H1 (cell line): ENCODE measurements around the gene PAK2. TPM values are rescaled to one million over a fixed set of nuclear protein-coding genes. Genes with fewer than 3 reads are reported as not detected.

ENCODE experiments used
- CTCF ChIA-PET: fragments of 300-600 bp; sonication (Branson Sonifier 250); formaldehyde crosslinking; loops from one replicate; lab custom pipeline; 2021; ENCODE audit not compliant: partially characterized antibody; lab: Charles Lee
- POLR2A ChIA-PET: fragments of 300-600 bp; sonication (Branson Sonifier 250); formaldehyde crosslinking; loops from one replicate; lab custom pipeline; 2021; ENCODE audit warnings: inconsistent platforms; ENCODE audit not compliant: partially characterized antibody; lab: Charles Lee
- DNase-seq, 2 experiments: peaks; one replicate each; pipeline versions ENCODE4 v3.0.0 to v3.0.0-alpha.2; 2010 to 2022; ENCODE audit warnings: low spot score in 2 of 2, low read depth in 1 of 2, mixed read lengths in 1 of 2
- FAIRE-seq: peaks from 2 replicates; lab custom pipeline; 2011; peaks lifted over from hg19 to GRCh38; lab: Jason Lieb, UNC
- H2AFZ ChIP-seq: 2 replicates; pipeline ENCODE4 v1.8.1; 2012; ENCODE audit warnings: low read length, inconsistent platforms
- H2AK5ac ChIP-seq: 2 replicates; pipeline ENCODE4 v1.6.1; 2013; ENCODE audit warnings: low read depth, low read length
- H2BK120ac ChIP-seq: replicated peaks from 2 replicates; pipeline ENCODE3; 2013; ENCODE audit warnings: low read depth, low read length, inconsistent platforms
- H2BK12ac ChIP-seq: 2 replicates; pipeline ENCODE4 v1.6.1; 2013; ENCODE audit warnings: low read depth, low read length
- H2BK15ac ChIP-seq: 2 replicates; pipeline ENCODE4 v1.6.1; 2013; ENCODE audit warnings: low read length
- H2BK20ac ChIP-seq: 2 replicates; pipeline ENCODE4 v1.6.1; 2013; ENCODE audit warnings: low read length
- H2BK5ac ChIP-seq: 2 replicates; pipeline ENCODE4 v1.6.1; 2013; ENCODE audit warnings: low read depth, low read length
- H3K14ac ChIP-seq: 2 replicates; pipeline ENCODE4 v1.6.1; 2013; ENCODE audit warnings: inconsistent platforms; ENCODE audit not compliant: insufficient read length
- H3K18ac ChIP-seq: 2 replicates; pipeline ENCODE4 v1.6.1; 2013; ENCODE audit warnings: low read length; ENCODE audit errors: extremely low read depth
- H3K23ac ChIP-seq: 2 replicates; pipeline ENCODE4 v1.6.1; 2013; ENCODE audit warnings: inconsistent platforms; ENCODE audit not compliant: insufficient read length
- H3K23me2 ChIP-seq: 2 replicates; pipeline ENCODE4 v1.6.1; 2013; ENCODE audit warnings: low read depth, low read length
- H3K27ac ChIP-seq: 2 replicates; pipeline ENCODE4 v1.6.1; 2011; ENCODE audit warnings: low read depth, low read length, inconsistent platforms
- H3K27me3 ChIP-seq, 4 experiments: replicated peaks in 1 of 4; 1 replicate in 1 of 4; 2 replicates in 3 of 4; pipeline versions ENCODE4 v1.6.1 to v1.8.1; 2011 to 2013; ENCODE audit warnings: low read length in 3 of 4, mild to moderate bottlenecking in 3 of 4, inconsistent platforms in 2 of 4, mixed read lengths in 2 of 4, moderate library complexity in 1 of 4; ENCODE audit not compliant: control insufficient read depth in 3 of 4, insufficient read depth in 3 of 4; ENCODE audit errors: extremely low read depth in 1 of 4
- H3K36me3 ChIP-seq, 4 experiments: 2 replicates each; pipeline versions ENCODE4 v1.6.1 to v1.8.1; 2011 to 2013; ENCODE audit warnings: mild to moderate bottlenecking in 4 of 4, low read length in 3 of 4, moderate library complexity in 2 of 4, control low read depth in 1 of 4, inconsistent platforms in 1 of 4; ENCODE audit not compliant: insufficient read depth in 4 of 4, control insufficient read depth in 2 of 4
- H3K4ac ChIP-seq: replicated peaks from 2 replicates; pipeline ENCODE3; 2013; ENCODE audit warnings: low read length, low read depth, mixed read lengths, inconsistent platforms; ENCODE audit not compliant: insufficient read length
- H3K4me1 ChIP-seq, 4 experiments: replicated peaks in 1 of 4; 1 replicate in 1 of 4; 2 replicates in 3 of 4; pipeline versions ENCODE4 v1.6.1 to v1.8.1; 2011 to 2013; ENCODE audit warnings: low read length in 3 of 4, inconsistent platforms in 2 of 4, mixed read lengths in 1 of 4; ENCODE audit not compliant: insufficient read depth in 4 of 4, control insufficient read depth in 3 of 4
- H3K4me2 ChIP-seq, 2 experiments: 2 replicates each; pipeline versions ENCODE4 v1.6.1 to v1.8.1; 2011 to 2013; ENCODE audit warnings: low read depth in 2 of 2, low read length in 2 of 2, control low read depth in 1 of 2, inconsistent platforms in 1 of 2, mild to moderate bottlenecking in 1 of 2; ENCODE audit not compliant: insufficient read depth in 1 of 2
- H3K4me3 ChIP-seq, 4 experiments: fragments of 200-600, 300-600 bp in 1 of 4; sonication (generic), shearing (Covaris generic), sonication (Bioruptor Twin) in 1 of 4; 2 replicates each; pipeline versions ENCODE4 v1.5.1 to v1.8.1; 2011 to 2016; ENCODE audit warnings: low read length in 4 of 4, low read depth in 3 of 4, control low read depth in 2 of 4, inconsistent platforms in 2 of 4, mild to moderate bottlenecking in 2 of 4, mixed read lengths in 1 of 4, moderate library complexity in 1 of 4; ENCODE audit not compliant: insufficient read depth in 2 of 4; ENCODE audit errors: extremely low read depth in 1 of 4
- H3K56ac ChIP-seq: replicated peaks from 2 replicates; pipeline ENCODE3; 2013; ENCODE audit warnings: low read depth, mild to moderate bottlenecking, mixed read lengths, low read length, inconsistent platforms; ENCODE audit not compliant: insufficient read length
- H3K79me1 ChIP-seq: 2 replicates; pipeline ENCODE4 v1.6.1; 2013; ENCODE audit warnings: low read depth, low read length, control low read depth
- H3K79me2 ChIP-seq, 2 experiments: 2 replicates each; pipeline versions ENCODE4 v1.6.1 to v1.8.1; 2012 to 2013; ENCODE audit warnings: low read length in 2 of 2, mild to moderate bottlenecking in 2 of 2, inconsistent platforms in 1 of 2; ENCODE audit not compliant: insufficient read depth in 2 of 2, control insufficient read depth in 1 of 2
- H3K9ac ChIP-seq, 4 experiments: replicated peaks in 1 of 4; 1 replicate in 1 of 4; 2 replicates in 3 of 4; pipeline versions ENCODE4 v1.6.1 to v1.8.1; 2011 to 2013; ENCODE audit warnings: low read depth in 3 of 4, low read length in 3 of 4, control low read depth in 2 of 4, mild to moderate bottlenecking in 2 of 4, moderate library complexity in 2 of 4, inconsistent platforms in 1 of 4; ENCODE audit errors: extremely low read depth in 1 of 4
- H3K9me3 ChIP-seq, 2 experiments: 2 replicates each; pipeline versions ENCODE4 v1.6.1 to v1.8.1; 2012 to 2013; ENCODE audit warnings: mild to moderate bottlenecking in 2 of 2, moderate library complexity in 2 of 2, control low read depth in 1 of 2, inconsistent platforms in 1 of 2, low read depth in 1 of 2, low read length in 1 of 2, mixed read lengths in 1 of 2; ENCODE audit not compliant: insufficient read depth in 2 of 2
- H4K20me1 ChIP-seq, 2 experiments: replicated peaks in 1 of 2; 2 replicates each; pipeline versions ENCODE3 to v1.8.1; 2011 to 2013; ENCODE audit warnings: inconsistent platforms in 2 of 2, low read length in 2 of 2, mild to moderate bottlenecking in 1 of 2; ENCODE audit not compliant: insufficient read depth in 2 of 2, control insufficient read depth in 1 of 2
- H4K5ac ChIP-seq: 2 replicates; pipeline ENCODE4 v1.6.1; 2013; ENCODE audit warnings: low read length, low read depth, mixed read lengths, inconsistent platforms; ENCODE audit not compliant: insufficient read length
- H4K8ac ChIP-seq: 2 replicates; pipeline ENCODE4 v1.8.0; 2013; ENCODE audit warnings: mild to moderate bottlenecking, moderate library complexity, low read length, inconsistent platforms; ENCODE audit not compliant: insufficient read depth; ENCODE audit errors: extremely low read depth
- H4K91ac ChIP-seq: replicated peaks from 2 replicates; pipeline ENCODE3; 2013; ENCODE audit warnings: low read length, mixed read lengths, inconsistent platforms; ENCODE audit not compliant: insufficient read length
- ATF3 ChIP-seq: IDR thresholded peaks from 2 replicates; pipeline ENCODE4 v1.6.1; 2011; ENCODE audit warnings: low read depth, mild to moderate bottlenecking, low read length; ENCODE audit not compliant: insufficient read depth
- FOSL1 ChIP-seq: IDR thresholded peaks from 2 replicates; pipeline ENCODE4 v1.6.1; 2011; ENCODE audit warnings: mild to moderate bottlenecking, low read depth, low read length, moderate library complexity; ENCODE audit not compliant: insufficient read depth
- GTF2F1 ChIP-seq: IDR thresholded peaks from 2 replicates; pipeline ENCODE4 v1.6.1; 2012; ENCODE audit warnings: low read depth, low read length, improper control_type of control experiment, borderline replicate concordance
- JUND ChIP-seq: IDR thresholded peaks from 2 replicates; pipeline ENCODE4 v1.6.1; 2011; ENCODE audit warnings: mild to moderate bottlenecking, improper control_type of control experiment, low read length
- KDM1A ChIP-seq: fragments of 200-600, 300-600 bp; sonication (generic); IDR thresholded peaks from 2 replicates; pipeline ENCODE4 v1.7.1; 2016; ENCODE audit warnings: mild to moderate bottlenecking, low read length, borderline replicate concordance
- MAX ChIP-seq: IDR thresholded peaks from 2 replicates; pipeline ENCODE4 v1.6.1; 2012; ENCODE audit warnings: inconsistent platforms
- RFX5 ChIP-seq: IDR thresholded peaks from 2 replicates; pipeline ENCODE4 v1.6.1; 2011; ENCODE audit warnings: low read depth, low read length, improper control_type of control experiment, borderline replicate concordance
- SP2 ChIP-seq: IDR thresholded peaks from 2 replicates; pipeline ENCODE4 v1.6.1; 2012; ENCODE audit warnings: mild to moderate bottlenecking, low read length, inconsistent platforms
- SP4 ChIP-seq: IDR thresholded peaks from 2 replicates; pipeline ENCODE4 v1.6.1; 2012; ENCODE audit warnings: low read length, inconsistent platforms
- SRF ChIP-seq: IDR thresholded peaks from 2 replicates; pipeline ENCODE4 v1.6.1; 2011; ENCODE audit warnings: mild to moderate bottlenecking, low read depth, low read length, moderate library complexity
- TAF1 ChIP-seq: IDR thresholded peaks from 2 replicates; pipeline ENCODE4 v1.6.1; 2011; ENCODE audit warnings: mild to moderate bottlenecking, low read depth, low read length
- TCF12 ChIP-seq: IDR thresholded peaks from 2 replicates; pipeline ENCODE4 v1.6.1; 2011; ENCODE audit warnings: low read depth, mild to moderate bottlenecking, low read length
- WGBS, 2 experiments: shearing (Covaris generic) in 1 of 2; methylation state at CpG; one replicate each; pipeline versions ENCODE4 v1.1.6 to v1.1.7; 2013 to 2015; ENCODE audit warnings: low lambda C conversion rate in 2 of 2, mixed read lengths in 2 of 2, inconsistent platforms in 1 of 2, low coverage in 1 of 2, missing lambda C conversion rate in 1 of 2; ENCODE audit not compliant: insufficient replicate concordance in 2 of 2, insufficient coverage in 1 of 2, insufficient read length in 1 of 2; ENCODE audit errors: extremely low coverage in 1 of 2, missing lambda C conversion rate in 1 of 2; 5-methylcytosine and 5-hydroxymethylcytosine counted together
- polyA plus RNA-seq, 7 experiments: library from polyadenylated mRNA; depleted of rRNA in 3 of 7; stranded (reverse) in 5 of 7; unstranded in 2 of 7; fragments of >200 nt in 5 of 7; fragments of 200-250 nt in 2 of 7; gene quantifications; 1 replicate in 5 of 7; 2 replicates in 1 of 7; 4 replicates in 1 of 7; pipeline versions ENCODE4 v1.2.1 to v1.2.3, GENCODE V29; 2011 to 2013; ENCODE audit warnings: missing spikeins in 2 of 7, mixed read lengths in 2 of 7
- total RNA-seq: library from RNA; stranded (reverse); fragmentation: NEBNext Ultra II Directional; extraction: Animal tissue kit (Norgen Biotek cat#: 25700); gene quantifications from 2 replicates; pipeline ENCODE4 v1.2.1, GENCODE V29; 2021
- TF ChIP-seq, protein P1 (sequence below): IDR thresholded peaks from 2 replicates; pipeline ENCODE4 v1.6.1; 2011; ENCODE audit warnings: low read length, improper control_type of control experiment

PAK2 gene
- total and polyA plus RNA-seq, 2 of the 8 experiments (the other 6 are each of a cell fraction or from before 2014, with no cell fraction given) = 13.1 to 60.5 TPM

GRCh38 chr3:196794467-196794866 is 54.8 kb downstream of the PAK2 start:
- no peak overlapping the region for H2BK20ac ChIP-seq
- H3K4ac ChIP-seq = no peak overlapping the region
- H3K23me2 ChIP-seq = no peaks in the 10 kb centered on the region
- FAIRE-seq = no peak
- no peak overlapping the region for H2AFZ ChIP-seq
- no peak overlapping the region for H3K27ac ChIP-seq
- no peak overlapping the region for H2BK15ac ChIP-seq
- no peak overlapping the region for H4K91ac ChIP-seq
- no peak overlapping the region for H3K9ac ChIP-seq
- no peak overlapping the region for H4K5ac ChIP-seq
- 89% methylated on average over 3 of the region's 3 CpGs; no CpG with 5 or more reads in 1 of the 2 experiments for WGBS, 2 experiments
- H3K9me3 ChIP-seq = peaks cover 14% of the 10 kb centered on the region in 2 experiments
- H3K4me2 ChIP-seq = no peak overlapping the region
- no peak overlapping the region for H3K18ac ChIP-seq
- peaks cover 0 to 23% (median 9%) of the 10 kb centered on the region in 4 experiments; a peak in 3 of 8 replicates for H3K36me3 ChIP-seq
- H2AK5ac ChIP-seq = no peak overlapping the region
- H3K27me3 ChIP-seq = no peaks in the 10 kb centered on the region
- no peak overlapping the region for H2BK12ac ChIP-seq
- no peak overlapping the region for H3K56ac ChIP-seq
- H2BK5ac ChIP-seq = peak overlapping the region; percentile 16; the same call in 1 of the 2 replicates
- H3K79me1 ChIP-seq = peaks cover 4% of the 10 kb centered on the region; the same call in 1 of the 2 replicates
- peaks cover 0 to 5% of the 10 kb centered on the region in 2 experiments for H4K20me1 ChIP-seq
- no peak overlapping the region for H2BK120ac ChIP-seq
- DNase-seq = no peak
- peak overlapping the region; percentile 14; the same call in 1 of the 2 replicates for H4K8ac ChIP-seq
- ChIA-PET CTCF (interaction anchor here (0.8 kb wide), 1 partner anchor 10 kb away, joined by 3 read pairs; no protein-coding TSS in a partner anchor), POLR2A (no interaction called here)
- no peak overlapping the region for H3K23ac ChIP-seq
- H3K4me3 ChIP-seq = no peak overlapping the region
- H3K4me1 ChIP-seq = no peaks in the 10 kb centered on the region; a peak in 1 of 7 replicates
- peaks cover 0 to 59% of the 10 kb centered on the region in 2 experiments; a peak in 3 of 4 replicates for H3K79me2 ChIP-seq
- H3K14ac ChIP-seq = no peak overlapping the region
- TF ChIP-seq SRF = no peak
- TF ChIP-seq FOSL1 = no peak
- no peak for TF ChIP-seq JUND
- no peak for TF ChIP-seq SP4
- TF ChIP-seq SP2 = no peak
- TF ChIP-seq ATF3 = no peak
- TF ChIP-seq, protein P1, sequence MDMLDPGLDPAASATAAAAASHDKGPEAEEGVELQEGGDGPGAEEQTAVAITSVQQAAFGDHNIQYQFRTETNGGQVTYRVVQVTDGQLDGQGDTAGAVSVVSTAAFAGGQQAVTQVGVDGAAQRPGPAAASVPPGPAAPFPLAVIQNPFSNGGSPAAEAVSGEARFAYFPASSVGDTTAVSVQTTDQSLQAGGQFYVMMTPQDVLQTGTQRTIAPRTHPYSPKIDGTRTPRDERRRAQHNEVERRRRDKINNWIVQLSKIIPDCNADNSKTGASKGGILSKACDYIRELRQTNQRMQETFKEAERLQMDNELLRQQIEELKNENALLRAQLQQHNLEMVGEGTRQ = no peak
- TF ChIP-seq GTF2F1 = no peak
- no peak for TF ChIP-seq KDM1A
- no peak for TF ChIP-seq MAX
- no peak for TF ChIP-seq TAF1
- no peak for TF ChIP-seq RFX5
- no peak for TF ChIP-seq TCF12
